ENCODE data around the gene ANGPTL4. TPM values are rescaled to one million over a fixed set of nuclear protein-coding genes. Genes with fewer than 3 reads are reported as not detected.

Gene ANGPTL4
- total RNA-seq, 5 donors from 2014 or later (not counting 1 experiment from before 2014, with no cell fraction given) = 0.18 to 0.19 TPM; not detected in 3

DNA sequence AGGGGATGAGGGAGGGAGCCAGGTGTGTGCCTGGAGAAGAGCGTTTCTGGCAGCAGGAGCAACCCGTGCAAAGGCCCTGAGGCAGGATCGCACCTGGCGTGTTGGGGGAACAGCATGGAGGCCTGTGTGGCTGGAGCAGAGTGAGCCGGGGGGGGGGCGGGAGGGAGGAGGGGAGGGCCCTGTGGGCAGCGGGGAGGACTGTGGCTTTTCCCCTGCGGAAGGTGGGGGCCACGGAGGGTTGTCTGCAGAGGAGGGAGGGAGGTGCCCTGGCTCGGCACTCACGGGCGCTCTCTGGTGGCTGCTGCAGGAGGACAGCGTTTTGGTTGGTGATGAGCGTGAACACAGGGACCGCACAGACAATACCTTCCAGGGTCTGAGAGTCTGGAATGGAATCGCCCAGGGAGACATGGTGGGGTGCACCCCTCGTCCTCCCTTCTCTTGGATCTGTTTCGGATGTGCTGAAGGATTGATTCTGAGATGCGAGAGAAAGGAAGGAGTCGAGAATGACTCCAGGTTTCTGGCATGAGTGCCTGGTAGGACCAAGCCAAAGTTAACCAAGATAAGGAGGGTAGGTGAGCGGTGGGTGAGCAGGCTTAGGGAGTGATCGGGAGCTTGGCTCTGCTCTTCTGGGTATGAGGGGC, 32.7 kb downstream of the ANGPTL4 start:
- peaks cover 9% of the 10 kb centered on the region for H3K36me3 Mint-ChIP-seq
- H3K27ac ChIP-seq (ENCODE audit: low read length) = no peak overlapping the region

DNA sequence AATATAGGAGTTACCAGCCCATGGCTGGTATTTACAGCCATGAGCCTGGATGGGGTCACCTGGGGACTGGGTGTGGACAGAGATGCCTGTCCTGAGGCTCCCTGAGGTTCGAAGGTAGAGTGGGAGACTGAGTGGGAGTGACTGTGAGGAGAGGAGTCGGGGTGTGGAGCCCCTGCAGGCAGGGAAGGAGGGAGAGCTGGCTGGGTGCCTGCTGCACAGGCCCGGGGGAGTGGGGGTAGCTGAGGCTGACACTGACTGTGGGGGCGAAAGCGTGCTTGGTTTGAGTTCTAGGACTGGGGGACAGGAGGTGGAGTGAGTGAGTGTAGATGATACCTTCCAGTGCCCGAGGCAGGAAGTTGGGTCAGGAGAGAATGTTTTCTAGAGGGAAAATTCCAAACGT, 33.3 kb downstream of the ANGPTL4 start:
- no peak overlapping the region for H3K27ac Mint-ChIP-seq
- Histone ChIP-seq H3K27me3 (replicated peaks in 1 of 2; ENCODE audit: control insufficient read depth in 2 of 2, extremely low read depth in 1 of 2, insufficient read depth in 2 of 2, low read length in 1 of 2) (no peaks in the 10 kb centered on the region), H3K27ac (ENCODE audit: low read length) (no peak overlapping the region), H3K4me1 (ENCODE audit: control insufficient read depth in 1 of 2, extremely low read depth in 1 of 2, insufficient read depth in 2 of 2, low read length in 2 of 2) (peaks cover 0 to 32% of the 10 kb centered on the region in 2 experiments), H3K36me3 (ENCODE audit: control insufficient read depth in 2 of 2, extremely low read depth in 1 of 2, insufficient read depth in 1 of 2, low read length in 1 of 2) (peaks cover 18 to 30% of the 10 kb centered on the region in 2 donors), H3K4me3 (ENCODE audit: control insufficient read depth in 1 of 2, extremely low read depth in 1 of 2, low read length in 1 of 2) (no peak overlapping the region), H3K9me3 (no peaks in the 10 kb centered on the region)
- DNase-seq (no peak), ATAC-seq (replicated peaks in 1 of 4) (no peak)
- no peaks in the 10 kb centered on the region for H3K9me3 Mint-ChIP-seq
- H3K4me1 Mint-ChIP-seq = peaks cover 23 to 36% (median 23%) of the 10 kb centered on the region in 3 donors
- CTCF ChIA-PET = interaction anchor here (0.6 to 1.7 kb wide), 2 partner anchors 43 to 137 kb away, joined by 3 to 6 read pairs; no protein-coding TSS in a partner anchor
- POLR2A ChIA-PET = no interaction called here
- peaks cover 13% of the 10 kb centered on the region for H3K36me3 Mint-ChIP-seq
- H3K4me3 Mint-ChIP-seq = peak overlapping the region in 1 of 3 donors; percentile 29
- WGBS (ENCODE audit: insufficient coverage) = 75% methylated on average over 7 of the region's 7 CpGs
- H3K27me3 Mint-ChIP-seq = no peaks in the 10 kb centered on the region

More for the DNA sequence above, 32.7 kb downstream of the ANGPTL4 start:
- Histone ChIP-seq H3K4me1 (ENCODE audit: control insufficient read depth in 1 of 2, extremely low read depth in 1 of 2, insufficient read depth in 2 of 2, low read length in 2 of 2) (peaks cover 0 to 38% of the 10 kb centered on the region in 2 experiments), H3K27me3 (replicated peaks in 1 of 2; ENCODE audit: control insufficient read depth in 2 of 2, extremely low read depth in 1 of 2, insufficient read depth in 2 of 2, low read length in 1 of 2) (no peaks in the 10 kb centered on the region), H3K36me3 (ENCODE audit: control insufficient read depth in 2 of 2, extremely low read depth in 1 of 2, insufficient read depth in 1 of 2, low read length in 1 of 2) (peaks cover 15 to 25% of the 10 kb centered on the region in 2 donors), H3K9me3 (no peaks in the 10 kb centered on the region), H3K4me3 (ENCODE audit: control insufficient read depth in 1 of 2, extremely low read depth in 1 of 2, low read length in 1 of 2) (no peak overlapping the region)
- ChIA-PET POLR2A (no interaction called here), CTCF (interaction anchor here in 1 of 2 donors (1.7 kb wide), 1 partner anchor 43 kb away, joined by 6 read pairs; no protein-coding TSS in a partner anchor)
- Mint-ChIP-seq H3K27ac (peak overlapping the region in 1 of 2 donors; percentile 49), H3K27me3 (no peaks in the 10 kb centered on the region), H3K4me3 (peak overlapping the region in 1 of 3 donors; percentile 29), H3K4me1 (peaks cover 27 to 42% (median 29%) of the 10 kb centered on the region in 3 donors), H3K9me3 (no peaks in the 10 kb centered on the region)
- DNase-seq (peak; percentile 22 to 84 (median 63)), ATAC-seq (replicated peaks in 1 of 4) (peak; percentile 59 to 85 (median 68))
- 47% methylated on average over 17 of the region's 22 CpGs for whole genome bisulfite sequencing (ENCODE audit: insufficient coverage)

DNA sequence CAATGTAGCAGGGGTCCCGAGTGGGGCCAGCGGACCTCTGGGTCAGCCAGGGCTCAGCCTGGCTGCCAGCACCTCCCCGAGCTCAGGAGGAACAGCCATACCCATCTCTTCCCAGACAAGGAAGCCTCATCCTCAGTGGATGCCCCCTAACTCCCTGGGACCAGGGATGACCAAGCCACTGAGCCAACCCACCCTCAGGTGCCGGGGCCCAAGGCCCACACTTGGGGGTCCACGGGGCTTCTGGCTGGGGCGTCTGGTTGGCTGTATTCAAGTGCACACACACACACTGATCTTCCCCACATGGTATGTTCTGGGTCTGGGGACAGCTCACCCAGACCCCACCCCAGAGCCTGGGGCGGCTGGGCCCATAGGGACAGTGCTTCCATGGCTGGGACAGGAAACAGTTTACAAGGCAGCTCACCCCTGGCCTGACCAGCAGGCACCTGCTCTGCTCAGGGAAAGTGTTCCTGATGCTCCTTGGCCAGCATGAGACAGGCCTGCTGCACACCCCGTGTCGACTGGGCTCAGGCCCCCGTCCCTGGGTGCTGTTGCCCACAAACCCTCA, 33.9 kb downstream of the ANGPTL4 start:
- no peak overlapping the region for H3K4me3 ChIP-seq (ENCODE audit: control insufficient read depth in 1 of 2, extremely low read depth in 1 of 2, low read length in 1 of 2)
- Mint-ChIP-seq H3K27me3 (no peaks in the 10 kb centered on the region), H3K9me3 (no peaks in the 10 kb centered on the region), H3K4me1 (peaks cover 21 to 34% (median 22%) of the 10 kb centered on the region in 3 donors), H3K36me3 (peaks cover 13% of the 10 kb centered on the region), H3K27ac (no peak overlapping the region), H3K4me3 (no peak overlapping the region)
- no peak overlapping the region for H3K27ac ChIP-seq (ENCODE audit: low read length)
- H3K27me3 ChIP-seq (replicated peaks in 1 of 2; ENCODE audit: control insufficient read depth in 2 of 2, extremely low read depth in 1 of 2, insufficient read depth in 2 of 2, low read length in 1 of 2) = no peaks in the 10 kb centered on the region
- 95% methylated on average over 10 of the region's 10 CpGs for WGBS (ENCODE audit: insufficient coverage)
- DNase-seq (no peak), ATAC-seq (replicated peaks in 1 of 4) (no peak)
- POLR2A ChIA-PET = no interaction called here
- CTCF ChIA-PET = interaction anchor here (0.6 to 1.7 kb wide), 2 partner anchors 44 to 136 kb away, joined by 3 to 6 read pairs; no protein-coding TSS in a partner anchor
- H3K9me3 ChIP-seq = no peaks in the 10 kb centered on the region
- H3K36me3 ChIP-seq (ENCODE audit: control insufficient read depth in 2 of 2, extremely low read depth in 1 of 2, insufficient read depth in 1 of 2, low read length in 1 of 2) = peaks cover 18 to 30% of the 10 kb centered on the region in 2 donors
- H3K4me1 ChIP-seq (ENCODE audit: control insufficient read depth in 1 of 2, extremely low read depth in 1 of 2, insufficient read depth in 2 of 2, low read length in 2 of 2) = peaks cover 0 to 32% of the 10 kb centered on the region in 2 experiments

DNA sequence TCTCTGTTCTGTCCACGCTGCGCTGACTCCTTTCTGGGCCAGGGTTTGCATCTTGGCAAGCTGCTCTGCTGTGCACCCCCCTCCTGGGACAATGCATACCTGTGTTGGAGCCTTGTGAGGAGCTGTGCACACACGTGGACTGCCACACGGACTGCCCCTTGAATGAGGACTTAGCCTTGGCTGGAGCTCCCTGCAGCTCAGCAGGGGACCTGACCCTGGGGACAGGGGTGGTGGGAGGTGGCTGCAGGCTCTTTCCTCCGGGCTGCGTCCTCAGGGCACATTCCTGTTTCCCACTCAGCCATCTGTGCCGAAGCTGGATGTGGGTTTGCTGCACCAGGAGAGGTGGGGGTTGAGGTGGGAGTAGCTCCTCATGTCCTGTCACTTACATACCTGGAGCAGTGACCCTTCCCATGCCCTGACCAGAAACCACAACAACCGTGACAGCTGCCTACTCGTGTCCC, 34.4 kb downstream of the ANGPTL4 start:
- no peak overlapping the region for H3K27ac ChIP-seq (ENCODE audit: low read length)
- ATAC-seq (replicated peaks in 1 of 4) (no peak), DNase-seq (no peak)
- CTCF ChIA-PET = interaction anchor here in 1 of 2 donors (1.7 kb wide), 1 partner anchor 44 kb away, joined by 6 read pairs; no protein-coding TSS in a partner anchor
- no peaks in the 10 kb centered on the region for H3K9me3 Mint-ChIP-seq
- no peak overlapping the region for H3K4me3 Mint-ChIP-seq
- WGBS (ENCODE audit: insufficient coverage) = 87% methylated on average over 6 of the region's 9 CpGs
- no peak overlapping the region for H3K27ac Mint-ChIP-seq
- peaks cover 0 to 31% of the 10 kb centered on the region in 2 experiments for H3K4me1 ChIP-seq (ENCODE audit: control insufficient read depth in 1 of 2, extremely low read depth in 1 of 2, insufficient read depth in 2 of 2, low read length in 2 of 2)
- H3K9me3 ChIP-seq = no peaks in the 10 kb centered on the region
- H3K27me3 ChIP-seq (replicated peaks in 1 of 2; ENCODE audit: control insufficient read depth in 2 of 2, extremely low read depth in 1 of 2, insufficient read depth in 2 of 2, low read length in 1 of 2) = no peaks in the 10 kb centered on the region
- H3K36me3 Mint-ChIP-seq = peaks cover 13% of the 10 kb centered on the region
- no peaks in the 10 kb centered on the region for H3K27me3 Mint-ChIP-seq
- H3K36me3 ChIP-seq (ENCODE audit: control insufficient read depth in 2 of 2, extremely low read depth in 1 of 2, insufficient read depth in 1 of 2, low read length in 1 of 2) = peaks cover 20 to 35% of the 10 kb centered on the region in 2 donors
- no peak overlapping the region for H3K4me3 ChIP-seq (ENCODE audit: control insufficient read depth in 1 of 2, extremely low read depth in 1 of 2, low read length in 1 of 2)
- POLR2A ChIA-PET = no interaction called here
- H3K4me1 Mint-ChIP-seq = peaks cover 17 to 29% (median 18%) of the 10 kb centered on the region in 3 donors

DNA sequence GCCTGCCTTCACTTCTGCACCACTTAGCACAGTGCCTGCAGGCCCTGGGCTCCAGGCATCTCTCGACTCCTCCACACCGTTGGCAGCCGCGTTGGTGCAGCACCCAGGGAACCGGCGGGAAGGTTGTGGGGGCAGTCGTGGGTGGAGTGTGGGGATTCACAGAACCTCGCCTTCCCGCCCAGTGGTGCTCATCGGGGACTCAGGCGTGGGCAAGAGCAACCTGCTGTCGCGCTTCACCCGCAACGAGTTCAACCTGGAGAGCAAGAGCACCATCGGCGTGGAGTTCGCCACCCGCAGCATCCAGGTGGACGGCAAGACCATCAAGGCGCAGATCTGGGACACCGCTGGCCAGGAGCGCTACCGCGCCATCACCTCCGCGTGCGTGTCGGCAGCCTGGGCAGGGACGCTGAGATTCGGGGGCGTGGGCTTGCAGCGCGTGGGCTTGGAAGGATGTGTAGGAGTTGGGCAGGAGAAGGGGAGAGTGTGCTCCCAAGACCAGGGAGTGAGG, 35.8 kb downstream of the ANGPTL4 start:
- no peak for DNase-seq
- Histone ChIP-seq H3K27me3 (replicated peaks in 1 of 2; ENCODE audit: control insufficient read depth in 2 of 2, extremely low read depth in 1 of 2, insufficient read depth in 2 of 2, low read length in 1 of 2) (no peaks in the 10 kb centered on the region), H3K27ac (ENCODE audit: low read length) (no peak overlapping the region), H3K36me3 (ENCODE audit: control insufficient read depth in 2 of 2, extremely low read depth in 1 of 2, insufficient read depth in 1 of 2, low read length in 1 of 2) (peaks cover 29 to 46% of the 10 kb centered on the region in 2 donors), H3K9me3 (no peaks in the 10 kb centered on the region), H3K4me1 (ENCODE audit: control insufficient read depth in 1 of 2, extremely low read depth in 1 of 2, insufficient read depth in 2 of 2, low read length in 2 of 2) (peaks cover 0 to 26% of the 10 kb centered on the region in 2 experiments), H3K4me3 (ENCODE audit: control insufficient read depth in 1 of 2, extremely low read depth in 1 of 2, low read length in 1 of 2) (no peak overlapping the region)
- no peaks in the 10 kb centered on the region for H3K9me3 Mint-ChIP-seq
- H3K36me3 Mint-ChIP-seq = peaks cover 18% of the 10 kb centered on the region
- 89% methylated on average over 32 of the region's 34 CpGs for WGBS (ENCODE audit: insufficient coverage)
- no peaks in the 10 kb centered on the region for H3K27me3 Mint-ChIP-seq
- ATAC-seq (replicated peaks in 1 of 4) = no peak
- H3K4me1 Mint-ChIP-seq = peaks cover 16 to 24% (median 16%) of the 10 kb centered on the region in 3 donors
- CTCF ChIA-PET = no interaction called here
- no peak overlapping the region for H3K4me3 Mint-ChIP-seq
- no peak overlapping the region for H3K27ac Mint-ChIP-seq
- POLR2A ChIA-PET = interaction anchor here in 1 of 2 donors (0.6 kb wide), 1 partner anchor 435 kb away, joined by 4 read pairs; no protein-coding TSS in a partner anchor

DNA sequence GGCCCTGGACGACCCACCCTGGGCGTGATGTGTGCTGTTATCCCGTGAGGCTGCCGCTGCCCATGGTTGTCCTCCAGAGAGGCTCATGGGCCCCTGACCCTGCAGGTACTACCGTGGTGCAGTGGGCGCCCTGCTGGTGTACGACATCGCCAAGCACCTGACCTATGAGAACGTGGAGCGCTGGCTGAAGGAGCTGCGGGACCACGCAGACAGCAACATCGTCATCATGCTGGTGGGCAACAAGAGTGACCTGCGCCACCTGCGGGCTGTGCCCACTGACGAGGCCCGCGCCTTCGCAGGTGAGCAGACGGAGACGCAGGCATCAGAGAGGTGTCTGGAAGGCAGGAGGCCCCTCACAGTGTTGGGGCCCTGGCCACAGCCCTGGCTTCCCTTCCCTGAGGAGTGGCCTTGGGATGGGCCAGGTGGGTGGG, 38.0 kb downstream of the ANGPTL4 start:
- H3K9me3 Mint-ChIP-seq = no peaks in the 10 kb centered on the region
- Histone ChIP-seq H3K27me3 (replicated peaks in 1 of 2; ENCODE audit: control insufficient read depth in 2 of 2, extremely low read depth in 1 of 2, insufficient read depth in 2 of 2, low read length in 1 of 2) (no peaks in the 10 kb centered on the region), H3K4me1 (ENCODE audit: control insufficient read depth in 1 of 2, extremely low read depth in 1 of 2, insufficient read depth in 2 of 2, low read length in 2 of 2) (peaks cover 0 to 10% of the 10 kb centered on the region in 2 experiments), H3K9me3 (no peaks in the 10 kb centered on the region), H3K27ac (ENCODE audit: low read length) (no peak overlapping the region), H3K36me3 (ENCODE audit: control insufficient read depth in 2 of 2, extremely low read depth in 1 of 2, insufficient read depth in 1 of 2, low read length in 1 of 2) (peaks cover 24 to 49% of the 10 kb centered on the region in 2 donors), H3K4me3 (ENCODE audit: control insufficient read depth in 1 of 2, extremely low read depth in 1 of 2, low read length in 1 of 2) (no peak overlapping the region)
- peaks cover 20% of the 10 kb centered on the region for H3K36me3 Mint-ChIP-seq
- no peak for ATAC-seq (replicated peaks in 1 of 4)
- 98% methylated on average over 21 of the region's 21 CpGs for WGBS (ENCODE audit: insufficient coverage)
- POLR2A ChIA-PET = no interaction called here
- H3K4me3 Mint-ChIP-seq = no peak overlapping the region
- DNase-seq = no peak
- no peak overlapping the region for H3K27ac Mint-ChIP-seq
- peaks cover 5 to 9% (median 5%) of the 10 kb centered on the region in 3 donors for H3K4me1 Mint-ChIP-seq
- CTCF ChIA-PET = no interaction called here
- H3K27me3 Mint-ChIP-seq = no peaks in the 10 kb centered on the region

All from T-cell (primary cell).